Smooth muscle cell (in vitro differentiated cells): ENCODE results near the gene ZNF511. TPM values are rescaled to one million over a fixed set of nuclear protein-coding genes. Genes with fewer than 3 reads are reported as not detected.
A peak's percentile ranks its signal among the peaks of the same experiment; 100 is the strongest.

Experiments used
- DNase-seq: peaks from one replicate; lab custom pipeline; 2025; ENCODE audit not compliant: unreplicated experiment; lab: John Stamatoyannopoulos, UW
- H2AFZ ChIP-seq: fragments of 200-600 bp; sonication (generic); 2 replicates; pipeline ENCODE4 v1.6.0; 2016; ENCODE audit warnings: antibody characterized with exemption, low read depth, mild to moderate bottlenecking
- H3F3A ChIP-seq: fragments of 200-600 bp; sonication (generic); 2 replicates; pipeline ENCODE4 v1.6.0; 2017; ENCODE audit warnings: antibody characterized with exemption, low read depth
- H3K27ac ChIP-seq: fragments of 200-600 bp; sonication (generic); 2 replicates; pipeline ENCODE4 v1.5.1; 2016; ENCODE audit warnings: low read depth, mild to moderate bottlenecking
- H3K27me3 ChIP-seq: fragments of 200-600 bp; sonication (generic); 2 replicates; pipeline ENCODE4 v1.6.1; 2016; ENCODE audit warnings: low read depth, mild to moderate bottlenecking
- H3K36me3 ChIP-seq: fragments of 200-600 bp; sonication (generic); 2 replicates; pipeline ENCODE4 v1.5.1; 2016; ENCODE audit warnings: low read depth
- H3K4me1 ChIP-seq: fragments of 200-600 bp; sonication (generic); 2 replicates; pipeline ENCODE4 v1.5.1; 2016; ENCODE audit warnings: low read depth
- H3K4me2 ChIP-seq: fragments of 200-600 bp; sonication (generic); 2 replicates; pipeline ENCODE4 v1.6.0; 2016; ENCODE audit warnings: mild to moderate bottlenecking
- H3K4me3 ChIP-seq: fragments of 200-600 bp; sonication (generic); 2 replicates; pipeline ENCODE4 v1.5.1; 2016; ENCODE audit warnings: mild to moderate bottlenecking
- H3K79me2 ChIP-seq: fragments of 200-600 bp; sonication (generic); 2 replicates; pipeline ENCODE4 v1.6.0; 2016; ENCODE audit warnings: low read depth, mild to moderate bottlenecking
- H3K9ac ChIP-seq: fragments of 200-600 bp; sonication (generic); 2 replicates; pipeline ENCODE4 v1.6.0; 2016; ENCODE audit warnings: low read depth
- H3K9me3 ChIP-seq: fragments of 200-600 bp; sonication (generic); replicated peaks from 2 replicates; pipeline ENCODE4 v1.5.1; 2016; ENCODE audit warnings: low read depth
- H4K20me1 ChIP-seq: fragments of 200-600 bp; sonication (generic); 2 replicates; pipeline ENCODE4 v1.6.0; 2016; ENCODE audit warnings: low read depth
- WGBS: methylation state at CpG from one replicate; pipeline ENCODE4 v1.1.7; 2016; ENCODE audit warnings: low lambda C conversion rate; 5-methylcytosine and 5-hydroxymethylcytosine counted together
- polyA plus RNA-seq: library from polyadenylated mRNA; unstranded; fragments of >200 nt; fragmentation: Nextera tagmentation; extraction: Ambion mirVana; gene quantifications from 2 replicates; pipeline ENCODE4 v1.2.1, GENCODE V29; 2016
- total RNA-seq: library from RNA; depleted of rRNA; stranded (reverse); fragments of >200 nt; gene quantifications from 2 replicates; pipeline ENCODE4 v1.2.3, GENCODE V29; 2014
- TF ChIP-seq, protein P1 (sequence below): fragments of 200-600 bp; sonication (generic); IDR thresholded peaks from 2 replicates; pipeline ENCODE4 v1.5.1; 2017; ENCODE audit warnings: borderline replicate concordance, mild to moderate bottlenecking, antibody characterized with exemption; ENCODE audit not compliant: insufficient read depth, poor library complexity, severe bottlenecking

The ZNF511 gene, protein sequence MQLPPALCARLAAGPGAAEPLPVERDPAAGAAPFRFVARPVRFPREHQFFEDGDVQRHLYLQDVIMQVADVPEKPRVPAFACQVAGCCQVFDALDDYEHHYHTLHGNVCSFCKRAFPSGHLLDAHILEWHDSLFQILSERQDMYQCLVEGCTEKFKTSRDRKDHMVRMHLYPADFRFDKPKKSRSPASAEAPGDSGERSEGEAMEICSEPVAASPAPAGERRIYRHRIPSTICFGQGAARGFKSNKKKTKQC
- total RNA-seq (15.3 and 20.0 TPM in 2 replicates), polyA plus RNA-seq (52.3 and 70.2 TPM in 2 replicates)

DNA sequence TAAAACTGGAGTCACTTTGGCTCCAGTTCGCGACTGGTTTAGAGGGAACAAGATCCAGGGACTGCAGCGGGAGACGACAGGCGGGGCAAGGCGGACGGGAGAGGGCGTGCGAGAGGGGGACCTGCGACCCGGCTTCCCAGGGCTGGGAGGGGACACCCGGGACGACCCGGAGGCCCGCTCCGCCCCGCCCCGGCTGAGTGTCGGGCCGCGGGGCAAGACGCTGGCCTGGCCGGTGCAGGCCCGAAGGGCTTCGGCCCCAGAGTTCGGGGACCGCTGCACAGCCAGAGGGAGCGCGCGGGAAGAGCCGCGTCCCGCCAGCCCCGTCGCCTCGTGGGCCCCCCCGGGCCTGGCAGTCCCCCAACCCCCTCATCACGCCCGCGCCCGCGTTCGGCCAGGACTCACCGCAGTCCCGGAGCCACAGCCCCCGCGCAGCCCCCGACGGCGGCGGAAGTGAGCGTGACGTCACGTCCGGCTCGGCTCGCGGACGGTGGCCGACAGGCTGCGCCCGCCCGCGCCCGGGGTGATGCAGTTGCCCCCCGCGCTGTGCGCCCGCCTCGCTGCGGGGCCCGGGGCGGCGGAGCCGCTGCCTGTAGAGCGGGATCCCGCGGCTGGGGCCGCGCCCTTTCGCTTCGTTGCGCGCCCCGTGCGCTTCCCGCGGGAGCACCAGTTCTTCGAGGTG, at the start of gene ZNF511, which contains the start of gene TUBGCP2:
Gene ZNF511 (plus strand): TSS at position 494 of the 679 bp plus-strand sequence. CDS start 30 bp downstream, at position 524.
Gene TUBGCP2 (minus strand): TSS at position 452 of the 679 bp plus-strand sequence. CDS start 5,931 bp downstream, outside the sequence.
- Histone ChIP-seq H3K27me3 (no peaks in the 10 kb centered on the region), H4K20me1 (peaks cover 49% of the 10 kb centered on the region), H3K4me2 (peak within 1 kb of the TSS; percentile 92), H3K9ac (peak within 1 kb of the TSS; percentile 99), H3K4me1 (peaks cover 6% of the 10 kb centered on the region), H3K79me2 (peaks cover 49% of the 10 kb centered on the region), H2AFZ (peak within 1 kb of the TSS; percentile 89), H3K4me3 (peak within 1 kb of the TSS; percentile 94), H3K9me3 (no peaks in the 10 kb centered on the region), H3F3A (no peaks in the 10 kb centered on the region), H3K36me3 (no peaks in the 10 kb centered on the region), H3K27ac (peak within 1 kb of the TSS; percentile 97)
- TF ChIP-seq, protein P1, sequence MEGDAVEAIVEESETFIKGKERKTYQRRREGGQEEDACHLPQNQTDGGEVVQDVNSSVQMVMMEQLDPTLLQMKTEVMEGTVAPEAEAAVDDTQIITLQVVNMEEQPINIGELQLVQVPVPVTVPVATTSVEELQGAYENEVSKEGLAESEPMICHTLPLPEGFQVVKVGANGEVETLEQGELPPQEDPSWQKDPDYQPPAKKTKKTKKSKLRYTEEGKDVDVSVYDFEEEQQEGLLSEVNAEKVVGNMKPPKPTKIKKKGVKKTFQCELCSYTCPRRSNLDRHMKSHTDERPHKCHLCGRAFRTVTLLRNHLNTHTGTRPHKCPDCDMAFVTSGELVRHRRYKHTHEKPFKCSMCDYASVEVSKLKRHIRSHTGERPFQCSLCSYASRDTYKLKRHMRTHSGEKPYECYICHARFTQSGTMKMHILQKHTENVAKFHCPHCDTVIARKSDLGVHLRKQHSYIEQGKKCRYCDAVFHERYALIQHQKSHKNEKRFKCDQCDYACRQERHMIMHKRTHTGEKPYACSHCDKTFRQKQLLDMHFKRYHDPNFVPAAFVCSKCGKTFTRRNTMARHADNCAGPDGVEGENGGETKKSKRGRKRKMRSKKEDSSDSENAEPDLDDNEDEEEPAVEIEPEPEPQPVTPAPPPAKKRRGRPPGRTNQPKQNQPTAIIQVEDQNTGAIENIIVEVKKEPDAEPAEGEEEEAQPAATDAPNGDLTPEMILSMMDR: no peak
- WGBS: under 1% methylated on average over 66 of the region's 89 CpGs
- peak; percentile 93 for DNase-seq

DNA sequence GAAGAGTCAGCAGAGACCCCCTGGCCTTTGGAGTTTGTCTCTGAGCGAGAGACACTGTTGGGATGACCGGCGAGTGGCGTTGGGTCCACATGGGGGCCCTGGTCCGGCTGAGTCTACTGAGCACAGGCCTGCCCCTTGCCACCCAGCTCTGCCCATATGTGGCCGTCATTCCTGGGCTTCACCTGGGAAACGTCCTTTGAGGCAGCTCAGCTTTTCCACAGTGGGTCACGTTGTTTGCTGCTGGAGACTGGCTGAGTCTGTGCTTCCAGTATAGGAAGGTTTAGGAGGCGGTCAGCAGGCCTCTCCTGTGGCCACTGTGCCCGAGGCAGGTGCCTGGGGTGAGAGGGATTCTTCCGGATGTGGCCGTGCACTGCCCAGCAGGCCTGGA, 49.1 kb upstream of the ZNF511 start:
- H3K9me3 ChIP-seq: no peaks in the 10 kb centered on the region
- TF ChIP-seq, protein P1: no peak
- H3K4me1 ChIP-seq: peaks cover 24% of the 10 kb centered on the region
- no peaks in the 10 kb centered on the region for H3K27me3 ChIP-seq
- H3K4me3 ChIP-seq: no peak overlapping the region
- peak overlapping the region; percentile 32 for H3K9ac ChIP-seq
- H3K4me2 ChIP-seq: peak overlapping the region; percentile 48
- no peaks in the 10 kb centered on the region for H3K79me2 ChIP-seq
- peak overlapping the region; percentile 75 for H3K27ac ChIP-seq
- no peaks in the 10 kb centered on the region for H4K20me1 ChIP-seq
- no peaks in the 10 kb centered on the region for H3K36me3 ChIP-seq
- H3F3A ChIP-seq: no peaks in the 10 kb centered on the region
- DNase-seq: no peak
- H2AFZ ChIP-seq: no peak overlapping the region
- 77% methylated on average over 12 of the region's 12 CpGs for WGBS

GRCh38 chr10:133260895-133261725, 47.6 kb upstream of the ZNF511 start:
- Histone ChIP-seq H2AFZ (no peak overlapping the region), H3K4me2 (peak overlapping the region; percentile 96), H3K9ac (peak overlapping the region; percentile 70), H3K4me1 (peaks cover 24% of the 10 kb centered on the region), H3F3A (no peaks in the 10 kb centered on the region), H3K27ac (peak overlapping the region; percentile 31), H4K20me1 (no peaks in the 10 kb centered on the region), H3K36me3 (no peaks in the 10 kb centered on the region), H3K9me3 (no peaks in the 10 kb centered on the region), H3K4me3 (peak overlapping the region; percentile 74), H3K79me2 (no peaks in the 10 kb centered on the region), H3K27me3 (no peaks in the 10 kb centered on the region)
- WGBS: 36% methylated on average over 46 of the region's 50 CpGs
- no peak for DNase-seq
- TF ChIP-seq, protein P1: no peak
